IMR-90 (cell line): ENCODE measurements around the gene PRPF40B.
"Not testable (repeated sequence)": the region's sequence is repeated elsewhere in the genome, so short reads cannot be mapped to it uniquely, and the experiment has no call there.

ENCODE experiments used
- BHLHE40 ChIP-seq: fragments of 150-350 bp; IDR thresholded peaks from 2 replicates; pipeline ENCODE4 v1.6.1; 2016; ENCODE audit warnings: mild to moderate bottlenecking, low read depth, low read length
- CEBPB ChIP-seq: IDR thresholded peaks from 2 replicates; pipeline ENCODE4 v1.6.1; 2012; ENCODE audit warnings: low read depth, low read length, improper control_type of control experiment
- CHD1 ChIP-seq: IDR thresholded peaks from 2 replicates; pipeline ENCODE4 v1.6.1; 2012; ENCODE audit warnings: low read depth, low read length, improper control_type of control experiment
- FOS ChIP-seq: fragments of 150-350 bp; IDR thresholded peaks from 2 replicates; pipeline ENCODE4 v1.6.1; 2016; ENCODE audit warnings: low read depth, low read length
- MAFK ChIP-seq: IDR thresholded peaks from 2 replicates; pipeline ENCODE4 v1.6.1; 2012; ENCODE audit warnings: low read depth, low read length, improper control_type of control experiment
- MAZ ChIP-seq: IDR thresholded peaks from 2 replicates; pipeline ENCODE4 v1.6.1; 2012; ENCODE audit warnings: low read depth, mild to moderate bottlenecking, low read length, improper control_type of control experiment, moderate library complexity, borderline replicate concordance
- MXI1 ChIP-seq: IDR thresholded peaks from 2 replicates; pipeline ENCODE4 v1.6.1; 2012; ENCODE audit warnings: low read depth, mild to moderate bottlenecking, low read length, moderate library complexity, borderline replicate concordance
- NFE2L2 ChIP-seq: fragments of 150-350 bp; IDR thresholded peaks from 2 replicates; pipeline ENCODE4 v1.6.1; 2016; ENCODE audit warnings: low read depth, mild to moderate bottlenecking, low read length
- POLR2A ChIP-seq: IDR thresholded peaks from 2 replicates; pipeline ENCODE4 v1.6.1; 2012; ENCODE audit warnings: mild to moderate bottlenecking, low read depth, low read length
- RAD21 ChIP-seq: IDR thresholded peaks from 2 replicates; pipeline ENCODE4 v1.6.1; 2012; ENCODE audit warnings: low read length, improper control_type of control experiment
- RFX5 ChIP-seq: IDR thresholded peaks from 2 replicates; pipeline ENCODE4 v1.8.0; 2012; ENCODE audit warnings: low read depth, mild to moderate bottlenecking, low read length, moderate library complexity
- SMC3 ChIP-seq: fragments of 150-350 bp; IDR thresholded peaks from 2 replicates; pipeline ENCODE4 v1.6.1; 2016; ENCODE audit warnings: low read depth, mild to moderate bottlenecking, antibody characterized with exemption, low read length, moderate library complexity
- TF ChIP-seq, protein P1 (sequence below): conservative IDR thresholded peaks from 2 replicates; pipeline ENCODE4 v1.5.1; 2012; ENCODE audit warnings: mild to moderate bottlenecking, low read depth, low read length, improper control_type of control experiment
- TF ChIP-seq, protein P2 (sequence below): fragments of 150-350 bp; IDR thresholded peaks from 2 replicates; pipeline ENCODE4 v1.6.1; 2017; ENCODE audit warnings: mild to moderate bottlenecking, antibody characterized with exemption, low read length, low read depth

DNA sequence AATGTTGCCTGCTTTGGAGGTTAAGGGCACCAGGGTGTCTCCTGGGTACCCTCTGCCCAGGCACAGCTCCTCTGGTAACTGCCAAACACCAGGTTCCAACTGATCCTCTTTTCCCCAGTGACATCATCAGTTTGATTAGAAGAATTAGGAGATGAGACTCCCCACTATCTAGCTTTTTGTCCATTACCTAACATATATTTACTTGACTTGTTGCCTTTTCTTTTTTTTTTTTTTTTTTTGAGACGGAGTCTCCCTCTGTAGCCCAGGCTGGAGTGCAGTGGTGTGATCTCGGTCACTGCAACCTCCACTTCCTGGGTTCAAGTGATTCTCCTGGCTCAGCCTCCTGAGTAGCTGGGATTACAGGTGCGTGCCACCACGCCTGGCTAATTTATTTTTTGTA lies 17.8 kb upstream of the PRPF40B start, which contains the start of gene FAM186B:
- not testable (repeated sequence) for TF ChIP-seq POLR2A, RAD21, SMC3, NFE2L2, CEBPB, MAZ, MXI1, BHLHE40, CHD1, FOS, RFX5, MAFK
- TF ChIP-seq, protein P1, sequence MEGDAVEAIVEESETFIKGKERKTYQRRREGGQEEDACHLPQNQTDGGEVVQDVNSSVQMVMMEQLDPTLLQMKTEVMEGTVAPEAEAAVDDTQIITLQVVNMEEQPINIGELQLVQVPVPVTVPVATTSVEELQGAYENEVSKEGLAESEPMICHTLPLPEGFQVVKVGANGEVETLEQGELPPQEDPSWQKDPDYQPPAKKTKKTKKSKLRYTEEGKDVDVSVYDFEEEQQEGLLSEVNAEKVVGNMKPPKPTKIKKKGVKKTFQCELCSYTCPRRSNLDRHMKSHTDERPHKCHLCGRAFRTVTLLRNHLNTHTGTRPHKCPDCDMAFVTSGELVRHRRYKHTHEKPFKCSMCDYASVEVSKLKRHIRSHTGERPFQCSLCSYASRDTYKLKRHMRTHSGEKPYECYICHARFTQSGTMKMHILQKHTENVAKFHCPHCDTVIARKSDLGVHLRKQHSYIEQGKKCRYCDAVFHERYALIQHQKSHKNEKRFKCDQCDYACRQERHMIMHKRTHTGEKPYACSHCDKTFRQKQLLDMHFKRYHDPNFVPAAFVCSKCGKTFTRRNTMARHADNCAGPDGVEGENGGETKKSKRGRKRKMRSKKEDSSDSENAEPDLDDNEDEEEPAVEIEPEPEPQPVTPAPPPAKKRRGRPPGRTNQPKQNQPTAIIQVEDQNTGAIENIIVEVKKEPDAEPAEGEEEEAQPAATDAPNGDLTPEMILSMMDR = not testable (repeated sequence)
- TF ChIP-seq, protein P2, sequence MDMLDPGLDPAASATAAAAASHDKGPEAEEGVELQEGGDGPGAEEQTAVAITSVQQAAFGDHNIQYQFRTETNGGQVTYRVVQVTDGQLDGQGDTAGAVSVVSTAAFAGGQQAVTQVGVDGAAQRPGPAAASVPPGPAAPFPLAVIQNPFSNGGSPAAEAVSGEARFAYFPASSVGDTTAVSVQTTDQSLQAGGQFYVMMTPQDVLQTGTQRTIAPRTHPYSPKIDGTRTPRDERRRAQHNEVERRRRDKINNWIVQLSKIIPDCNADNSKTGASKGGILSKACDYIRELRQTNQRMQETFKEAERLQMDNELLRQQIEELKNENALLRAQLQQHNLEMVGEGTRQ = not testable (repeated sequence)
